ENCODE results near the gene MAPK4.
"Not testable (repeated sequence)": the region's sequence is repeated elsewhere in the genome, so short reads cannot be mapped to it uniquely, and the experiment has no call there.

Gene MAPK4

GRCh38 chr18:50579061-50579774 is 19.3 kb downstream of the MAPK4 start:
- Histone ChIP-seq H3K36me3 (ENCODE audit: control insufficient read depth, insufficient read depth, low read length) (no peaks in the 10 kb centered on the region), H3K9me3 (ENCODE audit: control insufficient read depth, insufficient read depth, low read length) (no peaks in the 10 kb centered on the region), H3K4me1 (ENCODE audit: control insufficient read depth, insufficient read depth, low read length) (peaks cover 3% of the 10 kb centered on the region), H3K27me3 (ENCODE audit: control insufficient read depth, insufficient read depth, low read length) (peaks cover 16% of the 10 kb centered on the region), H3K9ac (ENCODE audit: low read depth, low read length) (no peak overlapping the region), H3K4me3 (ENCODE audit: low read depth, low read length) (no peak overlapping the region)

GRCh38 chr18:50581517-50581916 is 21.6 kb downstream of the MAPK4 start:
- Histone ChIP-seq H3K9me3 (ENCODE audit: control insufficient read depth, insufficient read depth, low read length) (no peaks in the 10 kb centered on the region), H3K4me3 (ENCODE audit: low read depth, low read length) (no peak overlapping the region), H3K36me3 (ENCODE audit: control insufficient read depth, insufficient read depth, low read length) (no peaks in the 10 kb centered on the region), H3K27me3 (ENCODE audit: control insufficient read depth, insufficient read depth, low read length) (peaks cover 16% of the 10 kb centered on the region), H3K4me1 (ENCODE audit: control insufficient read depth, insufficient read depth, low read length) (no peaks in the 10 kb centered on the region), H3K9ac (ENCODE audit: low read depth, low read length) (no peak overlapping the region)

GRCh38 chr18:50582500-50582899 is 22.6 kb downstream of the MAPK4 start:
- H3K4me3 ChIP-seq (ENCODE audit: low read depth, low read length), result no peak overlapping the region
- no peaks in the 10 kb centered on the region for H3K4me1 ChIP-seq (ENCODE audit: control insufficient read depth, insufficient read depth, low read length)
- no peak overlapping the region for H3K9ac ChIP-seq (ENCODE audit: low read depth, low read length)
- no peaks in the 10 kb centered on the region for H3K9me3 ChIP-seq (ENCODE audit: control insufficient read depth, insufficient read depth, low read length)
- H3K27me3 ChIP-seq (ENCODE audit: control insufficient read depth, insufficient read depth, low read length), result peaks cover 16% of the 10 kb centered on the region
- no peaks in the 10 kb centered on the region for H3K36me3 ChIP-seq (ENCODE audit: control insufficient read depth, insufficient read depth, low read length)

GRCh38 chr18:50586710-50587109 is 26.8 kb downstream of the MAPK4 start:
- Histone ChIP-seq H3K9ac (ENCODE audit: low read depth, low read length) (no peak overlapping the region), H3K36me3 (ENCODE audit: control insufficient read depth, insufficient read depth, low read length) (no peaks in the 10 kb centered on the region), H3K4me1 (ENCODE audit: control insufficient read depth, insufficient read depth, low read length) (no peaks in the 10 kb centered on the region), H3K4me3 (ENCODE audit: low read depth, low read length) (no peak overlapping the region), H3K9me3 (ENCODE audit: control insufficient read depth, insufficient read depth, low read length) (no peaks in the 10 kb centered on the region), H3K27me3 (ENCODE audit: control insufficient read depth, insufficient read depth, low read length) (peaks cover 8% of the 10 kb centered on the region)

GRCh38 chr18:50590593-50590992 is 30.7 kb downstream of the MAPK4 start:
- Histone ChIP-seq H3K4me1 (ENCODE audit: control insufficient read depth, insufficient read depth, low read length) (no peaks in the 10 kb centered on the region), H3K4me3 (ENCODE audit: low read depth, low read length) (no peak overlapping the region), H3K27me3 (ENCODE audit: control insufficient read depth, insufficient read depth, low read length) (no peaks in the 10 kb centered on the region), H3K9me3 (ENCODE audit: control insufficient read depth, insufficient read depth, low read length) (no peaks in the 10 kb centered on the region), H3K9ac (ENCODE audit: low read depth, low read length) (no peak overlapping the region), H3K36me3 (ENCODE audit: control insufficient read depth, insufficient read depth, low read length) (no peaks in the 10 kb centered on the region)

- Histone ChIP-seq H3K4me1 (ENCODE audit: control insufficient read depth, insufficient read depth, low read length) (no peaks in the 10 kb centered on the region), H3K4me3 (ENCODE audit: low read depth, low read length) (no peak overlapping the region), H3K9ac (ENCODE audit: low read depth, low read length) (no peak overlapping the region), H3K9me3 (ENCODE audit: control insufficient read depth, insufficient read depth, low read length) (no peaks in the 10 kb centered on the region), H3K36me3 (ENCODE audit: control insufficient read depth, insufficient read depth, low read length) (no peaks in the 10 kb centered on the region), H3K27me3 (ENCODE audit: control insufficient read depth, insufficient read depth, low read length) (no peaks in the 10 kb centered on the region)
These were observed 34.1 kb downstream of the MAPK4 start for GRCh38 chr18:50594012-50594411.

- Histone ChIP-seq H3K9ac (ENCODE audit: low read depth, low read length) (no peak overlapping the region), H3K36me3 (ENCODE audit: control insufficient read depth, insufficient read depth, low read length) (no peaks in the 10 kb centered on the region), H3K4me3 (ENCODE audit: low read depth, low read length) (no peak overlapping the region), H3K4me1 (ENCODE audit: control insufficient read depth, insufficient read depth, low read length) (no peaks in the 10 kb centered on the region), H3K27me3 (ENCODE audit: control insufficient read depth, insufficient read depth, low read length) (no peaks in the 10 kb centered on the region), H3K9me3 (ENCODE audit: control insufficient read depth, insufficient read depth, low read length) (no peaks in the 10 kb centered on the region)
These were observed 35.1 kb downstream of the MAPK4 start for GRCh38 chr18:50594942-50595341.

GRCh38 chr18:50602466-50602865 is 42.6 kb downstream of the MAPK4 start:
- H3K4me3 ChIP-seq (ENCODE audit: low read depth, low read length), result no peak overlapping the region
- H3K36me3 ChIP-seq (ENCODE audit: control insufficient read depth, insufficient read depth, low read length), result no peaks in the 10 kb centered on the region
- H3K9ac ChIP-seq (ENCODE audit: low read depth, low read length), result no peak overlapping the region
- no peaks in the 10 kb centered on the region for H3K27me3 ChIP-seq (ENCODE audit: control insufficient read depth, insufficient read depth, low read length)
- H3K9me3 ChIP-seq (ENCODE audit: control insufficient read depth, insufficient read depth, low read length), result no peaks in the 10 kb centered on the region
- no peaks in the 10 kb centered on the region for H3K4me1 ChIP-seq (ENCODE audit: control insufficient read depth, insufficient read depth, low read length)

- Histone ChIP-seq H3K9ac (ENCODE audit: low read depth, low read length) (no peak overlapping the region), H3K36me3 (ENCODE audit: control insufficient read depth, insufficient read depth, low read length) (no peaks in the 10 kb centered on the region), H3K4me3 (ENCODE audit: low read depth, low read length) (no peak overlapping the region), H3K9me3 (ENCODE audit: control insufficient read depth, insufficient read depth, low read length) (no peaks in the 10 kb centered on the region), H3K4me1 (ENCODE audit: control insufficient read depth, insufficient read depth, low read length) (no peaks in the 10 kb centered on the region), H3K27me3 (ENCODE audit: control insufficient read depth, insufficient read depth, low read length) (no peaks in the 10 kb centered on the region)
These were observed 46.7 kb downstream of the MAPK4 start for GRCh38 chr18:50606609-50607008.

GRCh38 chr18:50607378-50607926 is 47.6 kb downstream of the MAPK4 start:
- no peak overlapping the region for H3K9ac ChIP-seq (ENCODE audit: low read depth, low read length)
- H3K36me3 ChIP-seq (ENCODE audit: control insufficient read depth, insufficient read depth, low read length), result no peaks in the 10 kb centered on the region
- H3K4me1 ChIP-seq (ENCODE audit: control insufficient read depth, insufficient read depth, low read length), result no peaks in the 10 kb centered on the region
- no peak overlapping the region for H3K4me3 ChIP-seq (ENCODE audit: low read depth, low read length)
- no peaks in the 10 kb centered on the region for H3K9me3 ChIP-seq (ENCODE audit: control insufficient read depth, insufficient read depth, low read length)
- no peaks in the 10 kb centered on the region for H3K27me3 ChIP-seq (ENCODE audit: control insufficient read depth, insufficient read depth, low read length)

- not testable (repeated sequence) for H3K4me1 ChIP-seq (ENCODE audit: control insufficient read depth, insufficient read depth, low read length); H3K36me3 ChIP-seq (ENCODE audit: control insufficient read depth, insufficient read depth, low read length); H3K9ac ChIP-seq (ENCODE audit: low read depth, low read length); H3K4me3 ChIP-seq (ENCODE audit: low read depth, low read length); H3K9me3 ChIP-seq (ENCODE audit: control insufficient read depth, insufficient read depth, low read length); H3K27me3 ChIP-seq (ENCODE audit: control insufficient read depth, insufficient read depth, low read length)
These were observed 49.3 kb downstream of the MAPK4 start for GRCh38 chr18:50609171-50609570.

- H3K9me3 ChIP-seq (ENCODE audit: control insufficient read depth, insufficient read depth, low read length), result no peaks in the 10 kb centered on the region
- no peaks in the 10 kb centered on the region for H3K4me1 ChIP-seq (ENCODE audit: control insufficient read depth, insufficient read depth, low read length)
- no peaks in the 10 kb centered on the region for H3K27me3 ChIP-seq (ENCODE audit: control insufficient read depth, insufficient read depth, low read length)
- no peak overlapping the region for H3K4me3 ChIP-seq (ENCODE audit: low read depth, low read length)
- H3K9ac ChIP-seq (ENCODE audit: low read depth, low read length), result no peak overlapping the region
- H3K36me3 ChIP-seq (ENCODE audit: control insufficient read depth, insufficient read depth, low read length), result no peaks in the 10 kb centered on the region
These were observed 50.5 kb downstream of the MAPK4 start for GRCh38 chr18:50610349-50610748.
